ENCODE data around the gene PDE5A.
"Not testable (repeated sequence)": the region's sequence is repeated elsewhere in the genome, so short reads cannot be mapped to it uniquely, and the experiment has no call there.

Gene PDE5A

GRCh38 chr4:119643306-119644042, 14.9 kb upstream of the PDE5A start:
- DNase-seq, result no peak

GRCh38 chr4:119641765-119642164, 13.2 kb upstream of the PDE5A start:
- DNase-seq, result no peak

- DNase-seq, result no peak
Observed at GRCh38 chr4:119638359-119638758, 9.8 kb upstream of the PDE5A start.

- not testable (repeated sequence) for DNase-seq
Observed at GRCh38 chr4:119636851-119637250, 8.2 kb upstream of the PDE5A start.

DNA sequence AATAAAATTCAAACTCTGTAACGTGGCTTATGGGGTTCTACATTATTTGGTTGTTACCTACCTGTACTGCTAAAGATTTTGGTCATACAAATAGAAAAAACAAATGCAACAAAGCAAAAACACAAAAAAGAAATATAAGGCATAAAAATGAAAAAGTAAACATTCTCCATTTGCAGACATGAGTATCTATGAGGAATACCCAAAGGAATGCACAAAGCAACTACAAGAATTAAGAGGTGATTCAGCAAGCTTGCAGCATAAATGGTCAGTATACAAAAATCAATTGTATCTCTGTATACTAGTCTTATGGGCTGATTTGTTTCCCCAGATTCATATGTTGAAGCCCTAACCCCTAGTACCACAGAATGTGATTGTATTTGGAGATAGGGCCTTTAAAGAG, 3.6 kb upstream of the PDE5A start:
- DNase-seq, result no peak

DNA sequence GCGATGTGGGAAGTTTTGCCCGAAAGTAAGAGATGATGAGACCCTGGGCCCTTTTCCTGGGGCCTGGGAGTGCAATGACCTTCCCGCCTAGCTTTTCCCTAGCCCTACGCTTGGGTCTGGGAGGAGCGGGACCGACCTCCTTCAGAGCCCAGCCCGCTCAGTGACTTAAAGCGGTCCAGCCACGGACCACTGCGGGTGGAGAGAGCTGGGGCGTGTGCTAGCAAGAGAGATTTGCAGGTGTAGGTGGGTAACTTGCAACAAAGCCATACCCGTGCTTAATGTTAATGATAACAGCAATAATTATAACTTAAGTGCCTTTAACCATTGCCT, 503 bp upstream of the PDE5A start:
- no peak for DNase-seq

- peak in 1 of 2 experiments; percentile 14 for DNase-seq
Observed at GRCh38 chr4:119627267-119628255, 1.0 kb downstream of the PDE5A start.

DNA sequence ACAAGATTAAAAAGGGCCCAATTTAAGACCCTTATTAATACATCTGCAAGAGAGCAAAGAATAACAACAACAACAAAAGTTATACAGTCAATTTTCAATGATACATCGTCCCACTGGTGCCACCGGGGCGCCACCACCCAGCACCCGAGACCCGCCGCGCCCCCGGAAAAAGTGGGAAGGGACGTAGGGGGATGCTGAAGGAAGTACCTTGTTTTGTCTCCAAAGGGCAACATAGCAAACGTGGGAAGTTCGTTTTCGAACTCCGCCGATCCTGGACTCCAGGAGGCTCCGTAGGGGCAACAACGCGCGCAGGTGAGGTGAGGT, 1.7 kb downstream of the PDE5A start:
- DNase-seq, result no peak

DNA sequence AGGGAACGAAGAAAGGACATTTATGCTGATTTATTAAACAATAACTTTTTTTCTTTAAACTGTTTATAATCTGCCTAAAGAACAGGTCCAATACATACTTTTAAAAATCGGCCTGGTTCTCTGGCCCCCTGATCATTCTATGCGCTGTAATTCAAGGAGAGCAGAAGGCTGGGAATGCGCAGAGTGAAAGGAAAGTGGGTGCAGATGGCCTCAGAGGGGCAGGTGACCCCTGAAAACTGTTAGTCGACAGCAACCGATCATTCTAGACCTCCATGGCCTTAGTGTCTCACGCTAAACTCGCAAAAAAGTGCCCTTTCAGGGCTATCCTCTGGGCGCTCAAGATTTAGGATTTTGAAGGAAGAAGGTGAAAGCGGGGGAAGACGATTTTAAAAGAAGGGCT, 2.2 kb downstream of the PDE5A start:
- no peak for DNase-seq

DNA sequence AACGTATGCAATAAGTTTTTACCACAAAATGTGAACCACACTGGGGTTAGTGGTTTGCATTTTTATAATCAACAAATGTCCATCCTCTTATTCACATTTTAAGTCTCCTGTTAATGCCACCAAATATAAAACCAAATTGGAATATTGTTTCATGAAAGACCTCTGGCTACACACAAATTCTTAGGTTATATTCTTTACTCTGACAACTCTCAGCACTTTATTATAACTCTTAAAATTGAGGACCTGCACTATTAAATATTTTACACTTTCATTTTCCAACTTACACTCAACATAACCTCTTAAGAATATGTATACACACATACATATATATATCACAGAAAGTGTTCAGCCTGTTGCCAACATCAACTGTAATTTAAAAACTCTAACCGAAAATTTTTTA, 2.8 kb downstream of the PDE5A start:
- DNase-seq, result no peak

GRCh38 chr4:119624356-119624755, 4.2 kb downstream of the PDE5A start:
- DNase-seq, result no peak

DNA sequence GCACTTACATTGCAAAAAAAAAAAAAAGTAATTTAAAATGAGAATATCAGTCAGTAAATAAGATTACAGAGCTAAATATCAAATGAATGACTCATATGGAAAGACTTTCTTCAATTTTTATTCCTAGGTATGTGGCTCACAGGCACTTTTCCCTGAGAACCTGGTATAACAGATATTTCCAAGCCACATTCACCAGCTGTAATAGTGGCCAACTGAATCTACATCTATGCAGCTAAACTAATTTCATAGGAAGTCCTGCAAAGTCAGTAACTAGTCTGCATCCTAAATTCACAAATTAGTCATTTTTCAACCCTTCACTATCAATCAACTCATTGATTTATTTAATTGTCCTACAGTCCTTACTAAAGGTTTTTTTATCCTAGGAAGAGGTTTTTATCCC, 5.6 kb downstream of the PDE5A start:
- no peak for DNase-seq

- no peak for DNase-seq
Observed at GRCh38 chr4:119615068-119615719, 13.4 kb downstream of the PDE5A start.

- DNase-seq, result no peak
Observed at GRCh38 chr4:119604266-119604665, 24.3 kb downstream of the PDE5A start.

GRCh38 chr4:119602366-119602765, 26.2 kb downstream of the PDE5A start:
- no peak for DNase-seq

DNA sequence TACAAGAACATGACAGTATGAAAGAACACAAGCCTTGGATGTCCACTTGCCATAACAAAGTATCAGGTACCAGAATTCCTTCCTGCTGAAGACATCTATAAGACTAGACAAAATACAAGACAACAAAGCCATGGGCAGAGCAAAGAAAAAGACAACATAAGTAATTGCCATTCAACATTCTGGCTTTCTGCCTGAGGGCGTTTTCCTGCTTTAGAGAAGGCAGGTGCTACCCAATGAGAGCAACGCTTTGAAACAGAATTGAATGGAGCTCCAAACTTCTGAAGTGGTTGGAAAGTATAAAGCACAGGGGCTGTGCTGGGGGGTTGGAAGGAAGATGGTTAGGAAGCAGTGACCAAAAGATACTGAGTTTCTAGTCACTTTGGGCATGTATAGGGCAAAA, 30.1 kb downstream of the PDE5A start:
- no peak for DNase-seq

DNA sequence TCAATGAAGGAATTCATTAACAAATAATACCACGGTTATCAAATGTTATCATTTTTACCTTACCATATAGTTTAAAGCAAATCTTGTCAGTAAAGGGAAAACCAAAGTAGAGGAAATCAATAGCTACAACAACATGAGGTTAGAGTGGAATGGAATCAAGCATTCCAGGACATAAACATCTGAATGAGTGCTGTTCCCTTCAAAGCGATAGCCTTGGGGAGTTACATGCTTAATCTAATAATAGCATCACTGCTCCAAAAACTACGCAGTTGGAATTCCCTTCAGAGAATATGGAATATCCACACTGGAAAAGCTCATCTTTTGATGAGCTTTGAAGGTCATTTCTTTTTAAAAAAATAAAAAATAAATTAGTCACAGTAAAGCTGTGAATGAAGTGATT, 31.2 kb downstream of the PDE5A start:
- no peak for DNase-seq

- no peak for DNase-seq
Observed at GRCh38 chr4:119593698-119594097, 34.9 kb downstream of the PDE5A start.

DNA sequence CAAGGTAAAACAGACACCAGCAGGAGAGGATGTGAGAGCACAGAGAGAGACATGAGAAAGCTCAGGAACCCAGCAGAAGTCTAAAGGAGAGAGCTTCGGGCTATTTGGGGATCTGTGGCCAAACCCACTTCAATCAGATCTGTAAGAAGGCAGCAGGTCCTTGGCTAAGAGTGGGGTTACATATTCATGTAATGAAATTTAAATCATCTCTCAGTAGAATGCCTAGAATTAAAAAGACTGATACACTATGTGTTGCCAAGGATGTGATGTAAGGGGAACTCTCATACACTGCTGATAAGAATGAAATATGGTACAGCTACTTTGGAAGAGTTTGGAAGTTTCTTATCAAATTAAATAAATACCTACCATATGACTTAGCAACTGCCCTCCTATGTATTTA, 35.8 kb downstream of the PDE5A start:
- no peak for DNase-seq

DNA sequence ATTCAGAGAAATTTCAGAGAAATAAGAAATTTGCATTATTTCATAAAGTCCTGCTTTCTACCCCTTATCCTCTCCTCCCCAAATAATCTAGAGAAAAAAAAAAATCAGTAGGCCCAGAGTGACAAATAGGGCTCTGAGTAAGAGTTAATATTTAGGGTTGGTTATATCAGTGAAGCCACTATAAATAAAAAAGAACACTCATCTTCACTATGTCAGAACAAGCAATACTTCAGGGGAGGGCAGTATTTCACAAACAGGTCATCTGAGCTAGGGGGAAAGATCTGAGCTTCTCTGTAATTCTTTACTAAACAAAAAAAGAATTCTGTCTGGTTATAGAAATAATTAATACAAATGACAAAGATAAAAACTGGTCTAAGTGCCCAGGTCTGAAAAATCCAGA, 39.4 kb downstream of the PDE5A start:
- DNase-seq, result no peak

DNA sequence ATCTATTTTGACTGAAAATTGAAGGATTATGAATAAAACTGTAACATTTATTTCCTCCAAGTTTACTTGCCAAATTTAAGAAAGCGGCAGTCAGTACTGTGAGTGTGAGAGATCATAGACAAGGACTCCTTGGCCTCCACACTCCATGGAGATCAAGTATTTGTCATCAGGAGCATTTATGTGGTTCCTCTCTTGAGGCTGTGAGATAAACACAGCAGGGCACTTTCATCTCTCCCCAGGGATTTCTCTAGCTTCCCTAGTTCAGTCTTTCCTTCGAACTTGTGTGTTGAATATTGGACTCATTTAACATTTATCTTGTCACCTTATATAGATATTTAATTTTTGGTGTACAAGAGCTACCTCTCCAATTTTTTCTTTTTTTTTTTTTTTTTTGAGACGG, 40.8 kb downstream of the PDE5A start:
- DNase-seq, result no peak

DNA sequence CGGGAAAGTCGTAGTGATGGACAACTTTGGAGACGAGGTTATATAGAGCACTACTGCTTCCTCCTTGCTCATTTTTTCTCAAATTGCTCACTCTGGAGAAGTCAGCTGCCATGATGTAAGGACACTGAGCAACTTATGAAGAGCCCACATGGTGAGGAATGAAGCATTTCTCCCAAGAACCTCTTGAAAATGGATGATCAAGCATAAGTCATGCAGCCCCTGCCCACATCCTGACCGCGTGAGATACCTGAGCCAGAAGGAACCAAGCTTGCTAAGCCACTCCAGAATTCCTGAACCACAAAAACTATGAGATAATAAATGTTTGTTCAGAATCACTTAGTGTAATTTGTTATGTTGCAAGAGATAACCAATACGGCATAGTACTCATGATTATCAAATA, 42.8 kb downstream of the PDE5A start:
- no peak for DNase-seq

DNA sequence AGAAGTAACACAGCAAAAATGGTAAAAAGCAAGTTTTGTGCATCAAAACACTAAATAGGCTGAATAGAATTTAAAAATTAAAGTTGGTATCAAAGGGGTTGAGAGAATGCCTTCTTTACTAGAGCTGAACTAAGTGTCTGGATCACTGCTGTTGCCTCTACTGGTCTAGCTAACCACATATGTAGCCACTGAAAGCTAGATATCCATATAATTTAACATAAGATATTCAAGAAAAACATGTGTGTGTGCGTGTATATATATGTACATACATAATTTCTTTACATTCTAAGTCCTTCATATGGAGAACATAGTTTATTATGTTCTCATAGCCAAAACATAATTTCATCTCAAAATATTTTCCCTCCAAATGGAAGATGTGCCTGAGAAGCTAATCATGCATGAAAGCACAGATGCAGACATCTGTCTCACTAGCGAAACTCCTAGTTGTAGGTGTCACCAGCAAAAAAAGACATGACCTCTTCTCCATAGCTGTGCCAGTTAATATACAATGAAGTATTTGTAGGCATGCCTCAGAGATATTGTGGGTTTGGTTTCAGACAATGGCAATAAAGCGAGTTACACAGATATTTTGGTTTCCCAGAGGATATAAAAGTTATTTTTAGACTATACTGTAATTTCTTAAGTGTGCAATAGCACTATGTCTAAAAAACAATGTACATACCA, 47.3 kb downstream of the PDE5A start:
- no peak for DNase-seq
